NCI-H2029 (cell line): Measurements from ENCODE around the gene BAG3.
"Not testable (repeated sequence)": the region's sequence is repeated elsewhere in the genome, so short reads cannot be mapped to it uniquely, and the experiment has no call there.

Source experiments
- DNase-seq: peaks from one replicate; lab custom pipeline; 2025; lab: John Stamatoyannopoulos, UW

The BAG3 gene

DNA sequence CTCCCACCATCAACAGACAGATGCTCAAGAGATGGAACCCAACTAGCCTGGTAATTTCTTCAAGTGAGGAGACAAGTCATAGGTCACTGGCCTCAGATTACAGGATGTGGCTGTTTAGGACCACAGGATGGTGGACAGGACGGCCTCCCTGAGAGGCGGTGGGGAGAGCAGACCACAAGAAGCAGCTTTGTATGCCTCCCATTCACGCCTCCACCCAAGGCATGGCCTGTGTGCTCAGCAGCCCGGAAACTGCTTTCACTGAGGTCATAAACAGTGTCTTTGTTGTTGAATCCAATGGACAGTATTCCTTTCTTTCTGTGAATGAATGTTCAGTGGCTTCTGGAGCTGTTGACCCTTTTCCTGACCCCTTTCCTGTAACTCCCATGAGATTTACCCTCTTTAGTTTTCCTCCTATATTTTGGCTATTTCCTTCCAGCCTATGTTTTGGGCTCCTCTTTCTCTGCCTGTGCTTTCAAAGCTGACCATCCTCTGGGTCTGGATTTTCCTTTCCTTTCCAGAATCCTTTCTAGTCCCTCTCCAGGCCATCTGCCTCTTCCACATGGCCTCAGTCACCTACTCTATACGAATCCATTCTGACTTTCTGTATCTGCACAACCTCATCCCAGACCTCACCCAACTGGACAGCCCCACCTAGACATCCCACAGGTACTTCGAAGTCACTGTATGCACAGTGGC is 42.2 kb downstream of the BAG3 start:
- no peak for DNase-seq

DNA sequence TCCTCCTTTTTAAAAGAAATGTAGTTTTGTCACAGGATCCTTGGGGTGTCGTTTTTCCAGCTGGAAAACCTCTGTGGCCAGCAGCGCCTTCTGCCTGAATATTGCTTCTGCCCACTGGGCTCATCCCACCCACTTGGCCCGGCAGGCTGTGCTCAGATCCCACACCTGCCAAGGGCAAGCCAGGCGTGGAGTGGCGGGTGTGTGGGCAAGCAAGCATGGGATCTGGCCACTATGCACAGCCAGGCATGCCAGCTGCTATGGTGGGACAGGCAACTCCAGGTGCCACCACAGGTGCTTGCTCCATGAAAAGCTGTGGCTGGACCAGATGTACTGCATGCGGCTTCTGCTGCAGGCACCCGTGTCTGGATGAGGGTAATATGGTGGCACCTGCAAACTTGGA is 43.4 kb downstream of the BAG3 start:
- no peak for DNase-seq

- no peak for DNase-seq
Observed at GRCh38 chr10:119700321-119700954, 49.3 kb downstream of the BAG3 start.

DNA sequence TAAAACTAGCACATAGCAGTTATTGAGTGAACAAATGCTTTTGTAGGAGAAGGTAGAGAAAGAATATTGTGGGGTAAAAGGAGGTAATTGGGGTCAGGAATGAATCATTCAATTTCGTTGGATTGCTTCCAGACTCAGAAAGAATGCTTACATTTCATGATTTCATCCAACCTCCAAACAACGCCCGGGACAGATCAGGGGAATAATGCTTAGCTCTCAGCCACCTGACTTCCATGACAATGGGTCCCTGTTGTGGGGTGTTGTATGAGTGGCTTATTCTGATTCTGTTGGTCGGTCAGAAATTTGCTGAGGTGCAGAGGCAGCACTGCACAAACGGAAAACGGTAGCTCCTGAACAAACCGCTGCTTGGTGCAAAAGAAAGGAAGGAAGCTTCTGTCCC is 50.7 kb downstream of the BAG3 start:
- no peak for DNase-seq

DNA sequence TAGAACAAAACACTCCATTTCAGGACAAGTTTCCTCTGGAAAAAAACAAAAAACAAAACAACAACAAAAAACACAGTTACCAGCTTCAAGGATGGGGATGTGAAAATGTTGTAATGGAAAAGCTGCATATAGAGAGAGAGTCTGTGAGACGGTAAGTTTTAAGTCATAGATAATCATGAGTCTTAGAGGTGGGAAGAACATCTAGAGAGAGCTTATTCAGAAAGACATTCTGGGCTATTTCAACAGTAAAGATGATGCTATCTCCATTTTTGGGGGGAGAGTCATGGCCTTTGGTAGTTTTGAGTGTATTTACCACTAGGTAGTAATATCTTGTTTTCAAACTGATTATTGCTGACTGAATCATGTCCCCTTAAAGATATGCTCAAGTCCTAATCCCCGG is 51.4 kb downstream of the BAG3 start:
- DNase-seq: no peak

GRCh38 chr10:119703903-119704508 is 52.8 kb downstream of the BAG3 start:
- DNase-seq: no peak

DNA sequence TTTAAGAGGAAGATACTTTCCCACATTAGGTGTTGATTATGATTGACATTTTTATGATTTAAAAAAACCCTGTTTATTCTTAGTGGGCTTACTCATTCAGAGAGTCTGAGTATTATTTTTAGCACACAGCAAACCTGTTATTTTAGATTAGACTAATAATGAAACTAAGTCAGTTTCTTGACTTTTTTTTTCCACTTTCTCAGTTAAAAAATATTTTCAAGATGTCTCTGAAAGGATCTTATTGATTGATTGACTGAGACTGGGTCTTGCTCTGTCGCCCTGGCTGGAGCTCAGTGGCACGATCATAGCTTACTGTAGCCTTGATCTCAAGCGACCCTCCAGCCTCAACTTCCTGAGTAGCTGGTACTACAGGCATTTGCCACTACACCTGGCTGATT is 54.3 kb downstream of the BAG3 start:
- no peak for DNase-seq

DNA sequence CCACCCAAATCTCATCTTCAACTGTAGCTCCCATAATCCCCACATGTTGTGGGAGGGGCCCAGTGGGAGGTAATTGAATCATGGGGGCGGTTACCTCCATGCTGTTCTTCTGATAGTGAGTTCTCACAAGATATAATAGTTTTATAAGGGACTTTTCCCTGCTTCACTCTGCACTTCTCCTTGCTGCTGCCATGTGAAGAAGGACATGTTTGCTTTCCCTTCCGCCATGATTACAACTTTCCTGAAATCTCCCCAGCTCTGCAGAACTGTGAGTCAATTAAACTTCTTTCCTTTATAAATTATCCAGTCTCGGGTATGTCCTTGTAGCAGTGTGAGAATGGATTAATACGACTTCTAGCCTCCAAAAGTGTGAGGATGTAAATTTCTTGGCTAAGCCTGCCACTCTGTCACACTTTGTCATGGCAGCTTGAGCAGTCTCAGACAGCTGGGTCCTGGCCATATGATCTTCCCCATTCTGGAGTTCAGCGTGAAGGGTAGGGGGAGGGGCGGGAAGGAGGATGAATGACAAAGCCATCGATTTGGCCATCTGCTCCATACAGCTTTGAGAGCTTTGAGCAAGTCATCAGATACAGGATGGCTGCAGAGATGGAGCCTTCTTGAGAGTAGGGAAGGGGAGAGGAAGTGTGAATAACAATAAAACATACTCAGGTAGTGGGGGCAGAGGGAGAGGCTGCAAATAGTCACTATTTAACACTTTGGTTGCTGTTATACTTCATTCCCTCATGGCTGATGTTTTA is 55.5 kb downstream of the BAG3 start:
- no peak for DNase-seq

DNA sequence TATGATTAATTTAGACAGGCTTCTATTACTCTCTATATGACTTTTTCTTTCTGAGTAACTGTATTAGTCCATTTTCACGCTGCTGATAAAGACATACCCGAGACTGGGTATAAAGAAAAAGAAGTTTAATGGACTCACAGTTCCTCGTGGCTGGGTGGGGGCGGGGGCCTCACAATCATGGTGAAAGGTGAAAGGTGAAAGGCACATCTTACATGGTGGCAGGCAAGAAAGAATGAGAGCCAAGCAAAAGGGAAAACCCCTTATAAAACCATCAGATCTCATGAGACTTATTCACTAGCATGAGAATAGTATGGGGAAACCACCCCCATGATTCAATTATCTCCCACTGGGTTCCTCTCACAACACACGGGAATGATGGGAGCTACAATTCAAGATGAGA is 56.2 kb downstream of the BAG3 start:
- not testable (repeated sequence) for DNase-seq

- DNase-seq: not testable (repeated sequence)
Observed at GRCh38 chr10:119710935-119711334, 59.8 kb downstream of the BAG3 start.

- DNase-seq: no peak
Observed at GRCh38 chr10:119713744-119714483, 62.7 kb downstream of the BAG3 start.

DNA sequence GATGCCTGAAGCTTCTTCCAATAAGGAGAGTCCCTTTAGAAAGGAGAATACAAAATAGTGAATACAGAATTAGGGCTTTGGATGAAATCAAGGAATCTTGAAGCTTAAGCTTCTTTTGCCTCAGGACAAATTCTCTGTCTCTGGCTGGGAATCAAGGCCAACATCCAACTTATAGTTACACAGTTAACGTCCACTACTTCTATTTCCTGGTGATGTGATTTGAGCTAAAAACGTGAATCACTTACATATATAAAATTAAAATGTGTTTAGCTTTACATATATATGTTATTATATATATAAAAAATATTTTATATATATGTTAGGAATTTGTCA is 63.3 kb downstream of the BAG3 start:
- DNase-seq: no peak

DNA sequence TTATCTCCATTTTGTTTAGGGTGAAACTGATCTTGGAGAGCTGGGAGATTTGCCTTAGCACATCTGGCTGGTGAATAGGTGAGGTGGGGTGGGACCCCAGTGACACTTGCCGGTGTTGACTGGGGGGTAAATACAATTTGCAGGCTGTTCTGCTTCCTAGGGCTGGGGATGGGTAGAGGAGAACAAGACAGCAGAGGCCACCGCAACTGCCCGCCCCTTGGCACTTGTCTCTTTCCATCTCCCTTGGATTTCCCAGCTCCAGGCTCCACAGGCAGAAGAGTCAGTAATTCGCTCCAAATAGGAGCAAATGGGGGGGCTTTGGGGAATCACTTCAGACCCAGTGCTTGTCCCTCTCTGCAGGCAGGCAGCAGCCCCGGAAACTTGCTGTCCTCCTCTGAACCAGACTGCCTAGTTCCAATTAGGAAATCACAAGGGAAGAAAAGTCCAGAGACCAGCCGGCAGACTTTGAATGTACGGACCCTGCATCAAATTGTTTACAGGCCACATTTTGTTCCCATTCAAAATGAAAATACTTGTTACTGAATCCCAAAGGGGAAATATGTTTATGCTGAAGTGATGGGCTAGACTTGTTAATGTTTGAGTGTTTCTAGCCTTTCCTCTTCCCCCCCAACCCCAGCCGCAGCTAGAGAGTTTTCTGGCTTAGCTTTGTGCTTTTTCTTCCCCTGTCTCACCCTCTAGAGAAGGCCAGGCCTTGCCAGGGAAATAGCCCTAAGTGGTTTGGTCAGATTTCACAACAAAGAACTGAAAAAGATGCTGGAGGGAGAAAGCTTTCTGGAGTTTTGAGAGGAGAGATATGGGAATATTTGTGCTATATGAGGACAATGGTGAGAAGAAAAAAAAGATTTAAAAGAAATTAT is 64.7 kb downstream of the BAG3 start:
- no peak for DNase-seq

GRCh38 chr10:119723161-119723560 is 72.0 kb downstream of the BAG3 start:
- DNase-seq: no peak

DNA sequence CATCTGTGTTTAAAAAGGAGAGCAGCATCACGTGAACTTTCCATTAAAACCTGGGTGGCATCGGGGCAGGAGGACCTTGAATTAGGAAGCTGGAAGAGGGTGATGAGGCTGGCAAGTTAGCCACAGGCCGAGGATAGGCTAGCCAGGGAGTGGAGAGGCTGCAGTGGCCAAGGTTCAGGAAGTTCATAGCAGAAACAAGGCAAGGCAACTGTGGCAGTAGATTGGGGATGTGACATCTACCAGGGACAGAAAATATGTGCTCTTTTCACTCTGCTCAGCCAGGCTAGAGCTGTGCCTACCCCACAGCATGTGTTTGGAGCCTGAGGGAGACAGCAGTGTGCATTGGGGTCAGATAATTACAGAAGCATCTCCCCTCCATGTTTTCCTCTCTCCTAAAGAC is 72.4 kb downstream of the BAG3 start:
- no peak for DNase-seq

DNA sequence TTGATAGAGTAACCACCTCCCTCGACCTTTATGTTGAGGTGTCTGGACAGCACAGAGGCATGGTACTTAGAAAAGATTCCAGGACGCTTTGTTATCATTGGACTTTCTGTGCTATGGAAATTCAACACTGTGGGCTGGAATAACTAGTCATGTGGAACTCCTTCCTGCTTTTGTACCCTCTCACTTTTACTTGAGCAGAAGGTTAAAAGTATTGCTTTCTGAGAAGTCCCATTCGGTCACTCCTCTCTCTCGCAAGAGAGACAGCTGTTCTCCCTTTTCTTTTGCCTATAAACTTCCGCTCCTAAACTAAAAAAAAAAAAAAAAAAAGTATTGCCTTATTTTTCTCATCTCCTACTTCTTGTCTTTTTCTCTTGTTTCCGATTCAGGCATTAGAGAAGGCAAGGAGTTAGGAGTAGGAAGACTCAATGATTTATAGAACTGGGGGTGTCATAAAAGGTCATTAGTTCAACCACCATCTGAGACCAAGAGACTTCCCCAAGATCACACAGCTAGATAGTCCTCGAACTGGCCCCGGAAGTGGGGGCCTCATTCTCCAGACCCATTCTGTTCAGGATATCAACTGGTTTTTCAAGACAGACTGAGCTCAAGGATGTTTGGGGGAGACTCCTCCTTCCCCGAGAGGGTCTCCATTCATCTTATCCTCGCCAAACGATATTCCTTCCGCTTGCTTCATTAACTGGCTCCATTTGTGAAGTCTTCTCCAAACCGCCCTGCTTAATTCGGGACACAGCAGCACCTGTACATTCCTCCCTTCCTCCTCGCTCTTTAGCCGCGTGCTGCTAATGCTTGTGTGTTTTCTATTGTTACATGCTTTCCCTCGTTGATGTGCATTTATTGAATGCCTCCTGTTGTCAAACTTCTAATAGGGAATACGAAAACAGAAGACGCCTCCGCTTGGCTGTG is 73.7 kb downstream of the BAG3 start:
- DNase-seq: peak; percentile 18

DNA sequence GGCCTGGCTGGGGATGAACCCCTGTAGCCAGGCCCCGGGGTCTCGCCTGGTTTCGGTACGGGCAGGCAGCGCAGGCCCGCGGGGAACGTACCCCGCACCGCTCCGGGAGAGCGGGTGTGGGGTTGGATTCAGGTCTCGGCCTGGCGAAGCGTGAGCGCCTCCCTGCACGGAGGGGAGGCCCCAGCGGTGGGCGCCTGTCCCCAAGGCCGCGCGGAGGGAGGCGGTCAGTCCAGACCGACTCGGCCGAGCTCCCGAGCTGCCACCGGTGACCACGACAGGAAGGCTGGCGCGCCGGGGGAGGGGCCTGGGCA is 74.3 kb downstream of the BAG3 start:
- no peak for DNase-seq

DNA sequence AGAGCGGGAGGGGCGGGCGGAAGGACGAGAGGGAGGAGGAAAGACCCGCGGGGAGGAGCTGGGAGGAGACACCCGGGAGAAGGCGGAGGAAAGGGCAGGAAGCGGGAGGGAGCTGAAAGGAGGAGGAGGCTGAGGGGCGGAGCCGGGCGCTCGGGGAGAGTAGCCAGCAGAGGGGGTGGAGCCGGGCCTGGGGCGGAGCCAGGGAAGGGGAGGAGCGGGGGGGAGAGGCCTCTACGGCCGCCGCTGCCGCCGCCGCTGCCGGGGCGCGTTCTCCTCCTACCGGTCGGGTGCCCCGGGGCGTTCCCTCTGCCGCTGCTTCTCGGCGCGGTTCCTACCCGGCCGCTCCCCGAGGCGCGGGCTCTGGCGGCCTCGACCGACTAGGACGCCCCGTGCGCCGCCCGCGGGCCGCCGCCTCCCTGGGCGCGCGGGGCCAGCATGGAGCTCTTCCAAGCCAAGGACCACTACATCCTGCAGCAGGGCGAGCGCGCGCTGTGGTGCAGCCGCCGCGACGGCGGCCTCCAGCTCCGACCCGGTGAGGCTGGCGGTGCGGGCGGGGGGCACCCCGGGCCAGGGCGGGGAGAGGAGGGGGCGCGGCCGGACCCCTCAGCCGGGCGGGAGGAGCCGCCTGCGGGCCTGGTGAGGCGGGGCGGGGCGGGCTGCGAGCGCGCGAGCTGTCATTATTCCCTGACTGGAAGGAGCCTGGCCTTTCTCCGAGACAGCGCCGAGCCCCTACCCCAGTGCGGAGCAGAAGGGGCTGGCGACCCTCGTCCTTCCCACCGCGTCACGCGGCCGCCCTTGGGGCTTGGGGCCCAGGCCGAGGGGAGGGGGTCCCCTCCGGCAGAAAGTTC is 74.9 kb downstream of the BAG3 start, which contains the start of gene INPP5F:
INPP5F (plus strand) TSS at position 223 of the 848 bp plus-strand sequence; CDS start at position 436, 213 bp downstream.
- DNase-seq: peak; percentile 89

- DNase-seq: no peak
Observed at GRCh38 chr10:119726676-119727261, 75.6 kb downstream of the BAG3 start.
